ENCODE measurements around the gene SMYD3.

SMYD3 gene

DNA sequence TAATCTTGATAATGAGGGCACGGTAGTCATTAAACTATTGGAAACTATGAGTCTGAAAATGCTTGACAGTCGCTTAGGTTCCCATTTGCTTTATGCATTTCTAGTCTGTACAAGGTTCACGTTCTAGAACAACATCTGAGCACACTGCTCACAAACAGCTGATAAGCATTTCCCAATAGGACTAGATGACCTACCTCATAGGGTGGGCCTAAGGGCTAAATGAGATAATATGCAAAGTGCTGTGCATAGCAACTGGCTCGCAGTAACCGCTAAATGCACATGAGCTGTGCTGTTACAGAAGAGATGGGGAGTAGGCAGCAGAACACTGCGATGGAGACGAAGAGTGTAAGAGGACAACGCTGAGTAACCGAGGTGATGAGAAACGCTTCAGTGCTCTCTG is 628.0 kb downstream of the SMYD3 start:
- no peak overlapping the region for H3K4me3 ChIP-seq (ENCODE audit: low read depth, low read length)
- TF ChIP-seq, protein P1, sequence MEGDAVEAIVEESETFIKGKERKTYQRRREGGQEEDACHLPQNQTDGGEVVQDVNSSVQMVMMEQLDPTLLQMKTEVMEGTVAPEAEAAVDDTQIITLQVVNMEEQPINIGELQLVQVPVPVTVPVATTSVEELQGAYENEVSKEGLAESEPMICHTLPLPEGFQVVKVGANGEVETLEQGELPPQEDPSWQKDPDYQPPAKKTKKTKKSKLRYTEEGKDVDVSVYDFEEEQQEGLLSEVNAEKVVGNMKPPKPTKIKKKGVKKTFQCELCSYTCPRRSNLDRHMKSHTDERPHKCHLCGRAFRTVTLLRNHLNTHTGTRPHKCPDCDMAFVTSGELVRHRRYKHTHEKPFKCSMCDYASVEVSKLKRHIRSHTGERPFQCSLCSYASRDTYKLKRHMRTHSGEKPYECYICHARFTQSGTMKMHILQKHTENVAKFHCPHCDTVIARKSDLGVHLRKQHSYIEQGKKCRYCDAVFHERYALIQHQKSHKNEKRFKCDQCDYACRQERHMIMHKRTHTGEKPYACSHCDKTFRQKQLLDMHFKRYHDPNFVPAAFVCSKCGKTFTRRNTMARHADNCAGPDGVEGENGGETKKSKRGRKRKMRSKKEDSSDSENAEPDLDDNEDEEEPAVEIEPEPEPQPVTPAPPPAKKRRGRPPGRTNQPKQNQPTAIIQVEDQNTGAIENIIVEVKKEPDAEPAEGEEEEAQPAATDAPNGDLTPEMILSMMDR (IDR thresholded peaks at IDR 0.05; ENCODE audit: borderline replicate concordance, insufficient read depth, low read depth, low read length), result no peak

DNA sequence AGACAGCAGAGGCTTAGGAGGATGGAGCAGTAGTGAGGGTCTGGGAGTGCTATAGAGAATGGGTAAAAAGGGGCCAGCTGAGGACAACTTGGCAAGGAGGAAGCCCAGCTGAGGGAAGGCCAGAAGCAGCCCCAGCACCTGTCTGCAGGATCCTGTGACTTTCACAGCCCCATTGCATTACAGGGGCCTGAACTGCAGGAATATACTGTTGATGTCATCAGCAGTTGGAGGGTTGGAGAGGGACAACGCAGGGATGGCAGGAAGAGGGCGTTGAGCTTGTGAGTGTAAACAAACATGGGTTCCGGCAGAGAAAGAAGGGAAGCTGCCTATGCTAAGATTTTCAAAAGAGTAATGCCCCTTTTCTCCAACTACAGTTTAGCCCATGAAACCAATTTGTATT is 628.5 kb downstream of the SMYD3 start:
- no peak overlapping the region for H3K4me3 ChIP-seq (ENCODE audit: low read depth, low read length)
- TF ChIP-seq, protein P1 (IDR thresholded peaks at IDR 0.05; ENCODE audit: borderline replicate concordance, insufficient read depth, low read depth, low read length), result no peak

DNA sequence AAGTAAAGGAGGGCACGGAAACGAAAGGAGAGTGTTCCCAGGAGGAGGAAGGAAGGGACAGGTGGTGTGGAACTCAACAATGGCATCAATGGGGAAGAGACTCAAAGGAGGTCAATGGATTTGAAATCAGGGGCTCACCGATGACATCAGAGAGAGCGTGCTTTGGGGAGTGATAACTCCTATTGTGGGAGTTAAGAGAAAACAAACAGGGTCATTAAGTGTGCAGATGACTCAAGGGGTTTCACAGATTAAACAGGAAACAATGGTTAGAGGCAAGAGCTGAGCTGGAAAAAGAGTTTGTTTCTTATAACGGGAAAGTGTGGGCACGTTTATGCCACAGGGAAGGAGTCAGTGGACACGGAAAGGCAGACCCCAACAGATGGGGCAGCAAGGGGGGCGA is 629.1 kb downstream of the SMYD3 start:
- H3K4me3 ChIP-seq (ENCODE audit: low read depth, low read length), result no peak overlapping the region
- TF ChIP-seq, protein P1 (IDR thresholded peaks at IDR 0.05; ENCODE audit: borderline replicate concordance, insufficient read depth, low read depth, low read length), result no peak

DNA sequence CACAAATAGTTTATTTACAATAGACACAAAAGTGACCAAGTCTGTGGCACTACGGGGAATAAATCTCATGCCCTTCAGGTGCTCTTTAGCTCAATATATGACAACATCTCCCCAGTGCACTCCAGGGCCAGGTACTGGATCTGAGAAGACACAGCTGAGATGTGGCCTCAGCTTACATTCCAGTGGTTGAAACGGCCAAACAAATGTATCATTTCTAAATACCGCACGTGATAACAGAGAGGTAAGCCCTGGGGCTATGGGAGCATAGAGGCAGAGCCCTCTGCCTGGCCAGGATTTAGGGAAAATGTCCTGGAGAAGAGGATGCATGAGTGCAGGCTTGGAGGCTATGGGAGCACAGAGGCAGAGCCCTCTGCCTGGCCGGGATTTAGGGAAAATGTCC is 630.5 kb downstream of the SMYD3 start:
- TF ChIP-seq, protein P1 (IDR thresholded peaks at IDR 0.05; ENCODE audit: borderline replicate concordance, insufficient read depth, low read depth, low read length), result no peak

DNA sequence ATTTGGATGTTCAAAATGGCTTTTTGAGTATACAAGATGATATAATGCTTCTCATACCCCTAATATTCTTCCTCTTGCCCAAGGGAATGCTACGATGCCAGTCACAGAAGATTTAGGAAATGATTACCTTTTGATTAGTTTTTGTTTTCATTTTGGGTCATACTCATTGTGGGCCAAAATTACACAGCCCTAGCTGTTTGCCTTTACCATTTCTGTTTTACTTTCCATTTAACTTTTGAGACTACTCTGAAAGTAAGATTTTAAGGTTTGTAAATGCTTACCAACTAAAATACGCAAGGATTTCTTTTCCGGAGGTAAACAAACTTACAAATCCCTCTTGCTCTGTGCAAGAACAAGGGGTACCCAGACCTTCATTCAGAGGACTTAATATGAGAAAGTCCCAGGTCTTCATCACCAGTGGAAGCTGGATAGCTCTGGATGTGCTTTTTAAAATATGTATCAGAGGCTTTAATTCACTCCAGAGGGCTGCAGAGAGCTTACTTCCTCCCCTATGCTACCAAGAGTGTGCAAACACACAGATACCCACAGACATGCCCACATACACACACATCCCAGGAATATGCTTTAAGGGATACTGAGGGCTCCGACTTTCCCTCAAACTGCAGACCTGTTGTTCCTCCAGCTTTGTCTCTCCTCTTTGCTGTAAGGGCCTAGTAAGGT is 631.4 kb downstream of the SMYD3 start:
- TF ChIP-seq, protein P1 (IDR thresholded peaks at IDR 0.05; ENCODE audit: borderline replicate concordance, insufficient read depth, low read depth, low read length), result no peak
- no peak overlapping the region for H3K4me3 ChIP-seq (ENCODE audit: low read depth, low read length)

More for the DNA sequence above, 630.5 kb downstream of the SMYD3 start:
- no peak overlapping the region for H3K4me3 ChIP-seq (ENCODE audit: low read depth, low read length)

DNA sequence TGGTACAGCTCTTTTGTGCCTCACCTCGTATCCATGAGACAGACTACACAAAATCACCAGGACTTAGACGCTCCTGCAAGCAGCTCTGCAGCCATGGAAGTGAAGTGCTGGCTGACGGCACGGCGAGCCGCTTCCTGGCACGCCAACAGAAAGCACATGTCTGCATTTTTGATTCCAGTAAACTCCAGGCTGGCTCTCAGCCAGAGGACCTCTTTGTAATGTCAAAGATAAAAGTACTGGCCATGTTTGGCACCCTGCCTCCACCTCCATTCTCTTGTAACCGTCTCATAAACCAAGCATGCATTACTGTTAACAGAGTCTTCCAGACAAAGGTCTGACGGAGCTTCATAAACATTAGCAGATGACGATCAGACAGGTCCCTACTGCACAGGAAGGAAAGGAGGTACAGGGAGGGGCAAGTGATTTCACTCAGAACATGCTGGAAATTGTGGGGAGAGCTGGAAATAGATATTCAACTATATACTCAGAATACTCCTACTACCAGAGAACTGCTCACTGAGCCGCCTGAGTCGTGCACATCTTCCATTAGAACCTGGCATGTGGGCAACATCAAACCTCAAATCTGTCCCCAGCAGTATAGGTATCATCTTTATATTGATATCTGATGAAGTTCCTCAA is 632.0 kb downstream of the SMYD3 start:
- TF ChIP-seq, protein P1 (IDR thresholded peaks at IDR 0.05; ENCODE audit: borderline replicate concordance, insufficient read depth, low read depth, low read length), result no peak

More for the DNA sequence above, 632.0 kb downstream of the SMYD3 start:
- no peak overlapping the region for H3K4me3 ChIP-seq (ENCODE audit: low read depth, low read length)
